SJSA1 (cell line): ENCODE measurements around the gene TOR1AIP2. TPM values are rescaled to one million over a fixed set of nuclear protein-coding genes. Genes with fewer than 3 reads are reported as not detected.
A peak's percentile ranks its signal among the peaks of the same experiment; 100 is the strongest.
"Not testable (repeated sequence)": the region's sequence is repeated elsewhere in the genome, so short reads cannot be mapped to it uniquely, and the experiment has no call there.

Experiments used
- DNase-seq, 2 experiments: peaks; one replicate each; pipeline ENCODE4 v3.0.0-alpha.2; 2015 to 2020; ENCODE audit warnings: low spot score in 2 of 2, low read depth in 1 of 2
- H3K27ac ChIP-seq: fragments of 250-450 bp; sonication (Bioruptor Pico); 2 replicates; pipeline ENCODE4 v1.5.1; 2020; ENCODE audit warnings: mild to moderate bottlenecking, moderate library complexity
- H3K27me3 ChIP-seq: fragments of 250-450 bp; sonication (Bioruptor Pico); replicated peaks from 2 replicates; pipeline ENCODE4 v1.5.1; 2020; ENCODE audit warnings: mild to moderate bottlenecking, moderate library complexity
- H3K36me3 ChIP-seq: fragments of 250-450 bp; sonication (Bioruptor Pico); 2 replicates; pipeline ENCODE4 v1.5.1; 2020; ENCODE audit warnings: mild to moderate bottlenecking
- H3K4me1 ChIP-seq: fragments of 250-450 bp; sonication (Bioruptor Pico); replicated peaks from 2 replicates; pipeline ENCODE4 v1.6.1; 2021; ENCODE audit warnings: mild to moderate bottlenecking
- H3K4me3 ChIP-seq: fragments of 250-450 bp; sonication (Bioruptor Pico); 2 replicates; pipeline ENCODE4 v1.5.1; 2020; ENCODE audit warnings: mild to moderate bottlenecking
- H3K9me3 ChIP-seq: fragments of 250-450 bp; sonication (Bioruptor Pico); replicated peaks from 2 replicates; pipeline ENCODE4 v1.5.1; 2020; ENCODE audit warnings: mild to moderate bottlenecking
- total RNA-seq: library from RNA; depleted of rRNA; stranded (reverse); fragments of >200 nt; shearing (Covaris generic); gene quantifications from 2 replicates; pipeline ENCODE4 v1.2.3, GENCODE V29; 2014

TOR1AIP2 gene
- total RNA-seq, 1 experiment from 2014 or later, result 89.4 TPM

GRCh38 chr1:179867493-179868330 lies 9.9 kb downstream of the TOR1AIP2 start:
- peak in 1 of 2 experiments; percentile 44 for DNase-seq
- H3K4me1 ChIP-seq, result no peaks in the 10 kb centered on the region
- H3K36me3 ChIP-seq, result peaks cover 82% of the 10 kb centered on the region
- no peak overlapping the region for H3K4me3 ChIP-seq
- H3K27ac ChIP-seq, result no peak overlapping the region
- no peaks in the 10 kb centered on the region for H3K9me3 ChIP-seq
- no peaks in the 10 kb centered on the region for H3K27me3 ChIP-seq

GRCh38 chr1:179866616-179867015 lies 11.0 kb downstream of the TOR1AIP2 start:
- no peak for DNase-seq
- no peak overlapping the region for H3K27ac ChIP-seq
- no peak overlapping the region for H3K4me3 ChIP-seq
- peaks cover 80% of the 10 kb centered on the region for H3K36me3 ChIP-seq
- H3K27me3 ChIP-seq, result no peaks in the 10 kb centered on the region
- no peaks in the 10 kb centered on the region for H3K9me3 ChIP-seq
- no peaks in the 10 kb centered on the region for H3K4me1 ChIP-seq

- DNase-seq, result no peak
- H3K4me1 ChIP-seq, result no peaks in the 10 kb centered on the region
- H3K4me3 ChIP-seq, result no peak overlapping the region
- H3K27ac ChIP-seq, result no peak overlapping the region
- H3K27me3 ChIP-seq, result no peaks in the 10 kb centered on the region
- H3K9me3 ChIP-seq, result no peaks in the 10 kb centered on the region
- H3K36me3 ChIP-seq, result peaks cover 81% of the 10 kb centered on the region
Measured at GRCh38 chr1:179865377-179865776, 12.2 kb downstream of the TOR1AIP2 start.

- H3K4me1 ChIP-seq, result no peaks in the 10 kb centered on the region
- no peak overlapping the region for H3K27ac ChIP-seq
- no peaks in the 10 kb centered on the region for H3K9me3 ChIP-seq
- no peak for DNase-seq
- no peaks in the 10 kb centered on the region for H3K27me3 ChIP-seq
- H3K4me3 ChIP-seq, result no peak overlapping the region
- peaks cover 68% of the 10 kb centered on the region for H3K36me3 ChIP-seq
Measured at GRCh38 chr1:179860652-179861051, 17.0 kb downstream of the TOR1AIP2 start.

GRCh38 chr1:179857009-179857408 lies 20.6 kb downstream of the TOR1AIP2 start:
- no peaks in the 10 kb centered on the region for H3K27me3 ChIP-seq
- peaks cover 48% of the 10 kb centered on the region for H3K36me3 ChIP-seq
- H3K27ac ChIP-seq, result no peak overlapping the region
- H3K4me1 ChIP-seq, result no peaks in the 10 kb centered on the region
- H3K4me3 ChIP-seq, result no peak overlapping the region
- DNase-seq, result no peak
- no peaks in the 10 kb centered on the region for H3K9me3 ChIP-seq

GRCh38 chr1:179856296-179856695 lies 21.3 kb downstream of the TOR1AIP2 start:
- H3K27me3 ChIP-seq, result no peaks in the 10 kb centered on the region
- no peaks in the 10 kb centered on the region for H3K4me1 ChIP-seq
- no peaks in the 10 kb centered on the region for H3K9me3 ChIP-seq
- H3K36me3 ChIP-seq, result peaks cover 49% of the 10 kb centered on the region
- no peak overlapping the region for H3K27ac ChIP-seq
- DNase-seq, result no peak
- no peak overlapping the region for H3K4me3 ChIP-seq

GRCh38 chr1:179855831-179856230 lies 21.8 kb downstream of the TOR1AIP2 start:
- not testable (repeated sequence) for H3K4me3 ChIP-seq, H3K27me3 ChIP-seq, H3K27ac ChIP-seq, H3K4me1 ChIP-seq, DNase-seq, H3K9me3 ChIP-seq
- peaks cover 49% of the 10 kb centered on the region for H3K36me3 ChIP-seq

GRCh38 chr1:179853102-179853501 lies 24.5 kb downstream of the TOR1AIP2 start:
- peaks cover 52% of the 10 kb centered on the region for H3K36me3 ChIP-seq
- H3K4me1 ChIP-seq, result no peaks in the 10 kb centered on the region
- no peaks in the 10 kb centered on the region for H3K9me3 ChIP-seq
- H3K4me3 ChIP-seq, result no peak overlapping the region
- H3K27ac ChIP-seq, result no peak overlapping the region
- no peak for DNase-seq
- H3K27me3 ChIP-seq, result no peaks in the 10 kb centered on the region

GRCh38 chr1:179848233-179848632 lies 29.4 kb downstream of the TOR1AIP2 start:
- Histone ChIP-seq H3K36me3 (peaks cover 62% of the 10 kb centered on the region), H3K9me3 (no peaks in the 10 kb centered on the region), H3K4me1 (no peaks in the 10 kb centered on the region), H3K27ac (no peak overlapping the region), H3K27me3 (no peaks in the 10 kb centered on the region), H3K4me3 (no peak overlapping the region)
- no peak for DNase-seq

- no peaks in the 10 kb centered on the region for H3K9me3 ChIP-seq
- peaks cover 11% of the 10 kb centered on the region; the same call in 1 of the 2 replicates for H3K36me3 ChIP-seq
Measured at GRCh38 chr1:179840107-179840506, 37.5 kb downstream of the TOR1AIP2 start.

GRCh38 chr1:179836686-179837445 lies 40.7 kb downstream of the TOR1AIP2 start:
- not testable (repeated sequence) for H3K27ac ChIP-seq, H3K36me3 ChIP-seq, H3K27me3 ChIP-seq, H3K9me3 ChIP-seq, H3K4me3 ChIP-seq, DNase-seq
- peaks cover 29% of the 10 kb centered on the region for H3K4me1 ChIP-seq

More at GRCh38 chr1:179840107-179840506, 37.5 kb downstream of the TOR1AIP2 start:
- no peak for DNase-seq
- Histone ChIP-seq H3K27ac (no peak overlapping the region), H3K4me1 (peaks cover 7% of the 10 kb centered on the region; the same call in 1 of the 2 replicates), H3K4me3 (no peak overlapping the region), H3K27me3 (no peaks in the 10 kb centered on the region)

GRCh38 chr1:179831852-179832699 lies 45.5 kb downstream of the TOR1AIP2 start:
- Histone ChIP-seq H3K4me3 (no peak overlapping the region), H3K9me3 (no peaks in the 10 kb centered on the region), H3K4me1 (peaks cover 25% of the 10 kb centered on the region), H3K27me3 (no peaks in the 10 kb centered on the region), H3K27ac (no peak overlapping the region), H3K36me3 (no peaks in the 10 kb centered on the region)
- DNase-seq, result peak in 1 of 2 experiments; percentile 22

- Histone ChIP-seq H3K9me3 (no peaks in the 10 kb centered on the region), H3K4me3 (no peak overlapping the region), H3K4me1 (peaks cover 25% of the 10 kb centered on the region), H3K27ac (no peak overlapping the region), H3K27me3 (no peaks in the 10 kb centered on the region), H3K36me3 (no peaks in the 10 kb centered on the region)
- DNase-seq, result no peak
Measured at GRCh38 chr1:179831225-179831624, 46.4 kb downstream of the TOR1AIP2 start.
